ENCODE data around the gene SGMS1.
"Not testable (repeated sequence)": the region's sequence is repeated elsewhere in the genome, so short reads cannot be mapped to it uniquely, and the experiment has no call there.

The SGMS1 gene

GRCh38 chr10:50556237-50557120 lies 67.3 kb downstream of the SGMS1 start:
- no peak for DNase-seq (ENCODE audit: low spot score)

GRCh38 chr10:50554995-50555568 lies 68.7 kb downstream of the SGMS1 start:
- DNase-seq (ENCODE audit: low spot score): peak; percentile 19

- no peak for DNase-seq (ENCODE audit: low spot score)
Observed at GRCh38 chr10:50554376-50554994, 69.3 kb downstream of the SGMS1 start.

GRCh38 chr10:50552771-50553535 lies 70.8 kb downstream of the SGMS1 start:
- no peak for DNase-seq (ENCODE audit: low spot score)

GRCh38 chr10:50552308-50552707 lies 71.4 kb downstream of the SGMS1 start:
- peak; percentile 46 for DNase-seq (ENCODE audit: low spot score)

GRCh38 chr10:50551894-50552293 lies 71.9 kb downstream of the SGMS1 start:
- DNase-seq (ENCODE audit: low spot score): peak; percentile 47

- no peak for DNase-seq (ENCODE audit: low spot score)
Observed at GRCh38 chr10:50550291-50550839, 73.4 kb downstream of the SGMS1 start.

- DNase-seq (ENCODE audit: low spot score): not testable (repeated sequence)
Observed at GRCh38 chr10:50549186-50549585, 74.6 kb downstream of the SGMS1 start.

- not testable (repeated sequence) for DNase-seq (ENCODE audit: low spot score)
Observed at GRCh38 chr10:50548481-50548880, 75.3 kb downstream of the SGMS1 start.

GRCh38 chr10:50546287-50546686 lies 77.5 kb downstream of the SGMS1 start:
- DNase-seq (ENCODE audit: low spot score): not testable (repeated sequence)

GRCh38 chr10:50545846-50546245 lies 77.9 kb downstream of the SGMS1 start:
- DNase-seq (ENCODE audit: low spot score): no peak

- no peak for DNase-seq (ENCODE audit: low spot score)
Observed at GRCh38 chr10:50544857-50545429, 78.8 kb downstream of the SGMS1 start.

GRCh38 chr10:50544095-50544856 lies 79.5 kb downstream of the SGMS1 start:
- DNase-seq (ENCODE audit: low spot score): no peak

- no peak for DNase-seq (ENCODE audit: low spot score)
Observed at GRCh38 chr10:50542871-50543270, 80.9 kb downstream of the SGMS1 start.

- DNase-seq (ENCODE audit: low spot score): no peak
Observed at GRCh38 chr10:50541921-50542320, 81.8 kb downstream of the SGMS1 start.

- no peak for DNase-seq (ENCODE audit: low spot score)
Observed at GRCh38 chr10:50541317-50541716, 82.4 kb downstream of the SGMS1 start.

GRCh38 chr10:50540826-50541122 lies 83.0 kb downstream of the SGMS1 start:
- no peak for DNase-seq (ENCODE audit: low spot score)

- DNase-seq (ENCODE audit: low spot score): no peak
Observed at GRCh38 chr10:50540069-50540825, 83.5 kb downstream of the SGMS1 start.

- DNase-seq (ENCODE audit: low spot score): no peak
Observed at GRCh38 chr10:50538555-50539398, 85.0 kb downstream of the SGMS1 start.
